T-helper 2 cell treated with Interferon-gamma antibody and Interleukin-4, amounts not matched to agents 100 ng/mL and 5 ng/mL, for 36 hours (primary cell): ENCODE measurements around the gene SMCO3. TPM values are rescaled to one million over a fixed set of nuclear protein-coding genes. Genes with fewer than 3 reads are reported as not detected.

Experiments
- intact Hi-C: fragments of 100-400 bp; cut with micrococcal nuclease; formaldehyde crosslinking; loops from one replicate; pipeline ENCODE4 v1.15.1; 2023
- total RNA-seq: library from RNA; stranded (reverse); gene quantifications from 2 replicates; pipeline ENCODE4 v1.2.3, GENCODE V29; 2022

The SMCO3 gene
- total RNA-seq, 1 donor from 2014 or later, result not detected

GRCh38 chr12:14828892-14829291 is 14.9 kb upstream of the SMCO3 start:
- intact Hi-C loops, result no loop called here

DNA sequence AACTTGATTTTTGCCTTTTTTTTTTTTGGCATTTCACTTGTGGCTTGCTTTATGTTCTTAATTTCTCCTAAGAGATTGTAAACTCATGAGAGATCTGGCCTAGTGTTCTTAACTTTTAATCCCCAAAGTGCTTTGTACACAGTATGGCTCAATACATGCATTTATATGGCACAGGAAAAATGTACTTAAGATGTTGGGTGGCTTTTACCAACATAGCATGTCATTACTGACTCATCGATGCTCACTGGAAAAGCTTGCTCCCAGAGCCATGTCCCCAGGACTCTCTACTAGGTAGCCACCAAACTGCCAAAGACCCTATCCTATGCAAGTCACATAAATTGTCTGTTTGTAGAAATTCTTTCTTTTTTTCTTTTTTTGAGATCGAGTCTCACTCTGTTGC is 13.1 kb upstream of the SMCO3 start:
- intact Hi-C loops, result no loop called here

- intact Hi-C loops, result no loop called here
Observed at GRCh38 chr12:14826491-14826890, 12.5 kb upstream of the SMCO3 start.

DNA sequence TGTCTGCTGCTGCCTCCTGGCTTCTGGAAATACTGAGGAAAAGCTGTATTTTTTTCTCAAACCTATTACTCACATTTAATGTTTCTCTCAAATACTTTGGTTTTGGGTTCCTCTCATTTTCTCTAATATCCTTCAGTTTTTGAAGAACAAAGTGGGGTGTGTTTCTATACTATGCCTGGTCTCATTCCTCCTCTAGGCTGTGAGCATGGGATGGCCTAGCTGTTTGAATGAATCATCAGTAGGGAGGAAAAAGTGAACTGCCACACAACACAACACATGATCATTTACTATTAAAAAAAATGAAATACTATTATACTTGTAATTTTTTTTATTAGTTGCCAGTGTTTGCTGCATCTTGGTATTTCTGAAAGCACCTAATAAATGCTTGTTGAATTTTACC is 11.3 kb upstream of the SMCO3 start:
- intact Hi-C loops, result no loop called here

GRCh38 chr12:14824012-14824634 is 10.1 kb upstream of the SMCO3 start:
- intact Hi-C loops, result no loop called here

DNA sequence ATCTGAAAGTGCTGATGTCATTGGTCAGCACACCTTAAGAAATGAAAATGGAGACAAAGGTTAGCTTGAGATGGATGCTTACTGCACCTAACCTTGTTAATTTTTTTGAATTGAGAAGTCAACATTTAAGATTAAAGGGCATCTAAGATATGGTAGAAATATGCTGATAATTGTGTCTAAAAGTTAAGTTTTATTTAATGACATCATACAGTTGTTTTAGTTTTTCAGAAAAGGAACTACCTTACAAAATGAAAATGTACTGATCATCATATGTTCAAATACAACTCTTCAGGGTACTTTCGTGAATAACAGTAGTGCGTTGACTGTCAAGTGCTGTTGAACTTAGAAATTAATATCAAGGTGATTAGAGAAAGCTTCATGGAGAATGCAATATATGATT is 2.5 kb downstream of the SMCO3 start:
- intact Hi-C loops, result no loop called here

DNA sequence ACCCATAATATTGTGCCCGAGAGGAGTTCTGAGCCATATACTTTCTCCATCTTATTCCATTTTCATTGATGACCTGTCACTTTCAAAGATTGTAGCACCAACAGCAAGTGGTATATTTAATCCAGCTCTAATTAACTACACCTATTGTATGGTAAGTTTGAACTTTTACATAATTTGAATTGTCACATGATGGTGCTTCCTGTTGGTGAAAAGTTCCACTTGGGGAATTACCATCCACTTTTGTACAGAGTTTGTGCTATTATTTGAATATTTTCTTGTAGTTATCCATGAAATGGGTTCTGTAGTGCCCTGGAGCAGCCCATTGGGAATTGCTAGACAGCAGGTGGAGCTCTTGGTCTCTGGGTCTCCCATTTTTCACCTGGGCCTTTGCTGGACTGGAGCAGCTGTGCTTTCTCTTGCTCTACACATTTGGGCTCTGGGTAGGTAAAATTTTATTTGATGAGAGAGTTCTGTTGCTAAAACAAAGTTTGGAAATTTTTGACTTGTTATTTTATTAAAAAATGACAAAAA is 3.0 kb downstream of the SMCO3 start:
- intact Hi-C loops, result no loop called here

DNA sequence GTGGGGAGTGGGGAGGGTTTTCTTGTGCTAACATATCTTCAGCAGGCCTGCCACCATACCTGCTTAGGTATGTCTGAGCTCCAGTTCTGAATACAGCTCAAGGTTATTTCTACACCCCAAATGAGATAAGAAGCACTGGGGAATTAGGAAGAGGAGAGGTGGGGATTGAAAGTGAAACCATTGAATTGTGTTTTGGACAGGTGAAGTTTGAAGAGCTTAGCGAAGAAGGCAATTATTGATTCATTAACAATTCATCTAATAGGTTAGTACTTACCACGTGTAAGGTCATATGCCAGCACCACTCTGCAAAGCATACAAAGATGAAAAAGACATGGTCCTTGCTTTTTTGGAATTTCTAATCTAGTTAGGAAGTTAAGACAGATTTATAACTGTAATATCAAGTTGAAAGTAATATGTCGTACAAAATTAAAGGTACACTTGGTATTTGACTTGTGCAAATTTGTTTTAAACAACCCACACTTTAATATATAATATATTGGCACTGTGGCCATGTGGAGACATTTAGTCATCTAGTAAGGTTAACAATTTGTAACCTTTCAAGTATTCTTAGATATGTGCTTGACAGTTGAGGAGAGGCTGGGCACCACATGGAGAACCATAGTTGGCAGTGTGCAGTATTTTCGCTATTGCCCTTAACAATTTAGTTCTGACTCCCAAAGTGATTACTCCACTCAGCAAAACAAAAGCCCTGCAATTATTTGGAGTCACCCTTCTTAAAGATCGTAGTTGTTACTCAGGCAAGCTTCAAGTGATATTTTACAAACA is 3.6 kb downstream of the SMCO3 start:
- intact Hi-C loops, result no loop called here

GRCh38 chr12:14803830-14804160 is 10.2 kb downstream of the SMCO3 start:
- intact Hi-C loops, result loop anchor here (1.0 to 10.0 kb wide), 4 partner anchors 29 to 1079 kb away; partner anchors contain the start of genes ARHGDIB and STRAP

DNA sequence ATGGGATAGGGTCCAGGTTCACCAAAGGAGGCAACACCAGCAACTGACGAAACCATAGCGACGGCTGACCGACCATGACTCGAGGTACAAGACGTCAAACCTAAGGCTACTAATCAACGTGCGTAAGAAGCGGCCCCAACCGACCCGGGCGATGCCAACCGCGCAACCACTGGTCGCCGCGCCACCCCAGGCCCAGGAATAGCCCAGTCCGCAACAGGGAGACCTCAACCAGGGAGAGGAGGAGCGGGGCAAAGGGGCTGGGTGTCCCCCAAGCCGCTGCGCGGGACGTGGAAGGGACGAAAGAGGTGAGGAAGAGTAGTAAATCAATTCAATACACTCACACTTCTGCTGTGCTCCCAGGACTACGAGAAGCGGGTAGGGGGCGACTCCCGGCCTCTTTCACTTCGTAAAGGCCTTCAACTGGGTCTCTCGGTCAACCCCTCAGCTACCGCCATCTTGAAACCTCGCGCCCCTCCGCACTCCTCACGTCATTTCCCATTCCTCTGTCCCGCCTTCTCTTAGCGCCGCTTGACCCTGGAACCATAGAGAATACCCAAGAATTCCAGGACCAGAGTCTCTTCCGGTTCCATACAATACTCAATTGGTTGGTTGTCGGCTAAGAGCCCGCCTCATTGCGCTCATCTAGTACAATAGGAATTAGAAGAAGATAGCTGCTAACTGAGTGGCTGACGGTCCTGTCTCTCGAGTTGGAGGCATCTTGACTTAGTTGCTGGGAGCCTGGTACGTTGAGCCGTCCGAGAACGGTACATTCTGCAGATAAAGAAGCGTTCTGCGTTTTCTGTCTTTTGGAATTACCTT is 10.8 kb downstream of the SMCO3 start, which contains the start of the genes C12orf60 and WBP11:
TSS of gene C12orf60 (plus strand) at position 660 of the 819 bp plus-strand sequence. CDS start 19,266 bp downstream, outside the sequence.
TSS of gene WBP11 (minus strand) at position 468 of the 819 bp plus-strand sequence. CDS start 2,095 bp downstream, outside the sequence.
- intact Hi-C loops, result loop anchor here (1.0 to 10.0 kb wide), 4 partner anchors 29 to 1079 kb away; partner anchors contain the start of genes ARHGDIB and STRAP

DNA sequence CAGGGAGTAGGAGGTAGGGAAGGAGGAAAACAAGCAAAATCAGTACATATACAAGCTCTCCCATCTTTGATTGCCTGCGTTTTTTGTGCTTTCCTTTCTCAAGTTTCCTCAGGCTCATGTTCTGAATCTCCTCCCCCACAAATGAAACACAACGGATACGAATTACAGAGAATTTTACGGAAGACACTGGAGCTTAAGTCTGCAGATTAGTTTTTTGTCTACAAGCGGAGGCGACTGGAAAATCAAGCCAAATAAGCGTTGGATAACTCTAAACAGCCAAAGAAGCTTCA is 11.3 kb downstream of the SMCO3 start:
- intact Hi-C loops, result loop anchor here (1.0 to 10.0 kb wide), 4 partner anchors 28 to 1080 kb away; partner anchors contain the start of genes ARHGDIB and STRAP

GRCh38 chr12:14802247-14802646 is 11.7 kb downstream of the SMCO3 start:
- intact Hi-C loops, result loop anchor here (10.0 kb wide), 1 partner anchor 77 kb away; no protein-coding TSS in a partner anchor

DNA sequence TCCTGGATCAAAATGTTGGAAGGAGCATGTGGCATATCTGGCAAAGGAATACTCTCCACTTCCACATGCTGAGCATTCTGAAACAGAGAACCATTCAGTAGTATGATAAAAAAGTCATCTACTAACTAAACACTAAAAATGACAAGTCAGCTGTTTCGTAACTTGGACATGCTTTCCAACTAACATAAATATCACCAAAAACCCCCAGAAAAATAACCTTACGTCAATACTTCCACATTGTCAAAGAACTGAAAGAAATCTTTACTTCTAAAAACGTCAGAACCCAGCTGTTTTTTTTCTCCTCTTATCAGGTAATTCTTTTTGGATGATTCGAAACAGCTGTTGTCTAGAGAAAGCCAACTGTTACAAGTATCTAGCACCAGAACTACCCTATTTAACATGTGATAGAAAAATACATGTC is 18.9 kb downstream of the SMCO3 start:
- intact Hi-C loops, result no loop called here

- intact Hi-C loops, result no loop called here
Observed at GRCh38 chr12:14785568-14785967, 28.4 kb downstream of the SMCO3 start.

DNA sequence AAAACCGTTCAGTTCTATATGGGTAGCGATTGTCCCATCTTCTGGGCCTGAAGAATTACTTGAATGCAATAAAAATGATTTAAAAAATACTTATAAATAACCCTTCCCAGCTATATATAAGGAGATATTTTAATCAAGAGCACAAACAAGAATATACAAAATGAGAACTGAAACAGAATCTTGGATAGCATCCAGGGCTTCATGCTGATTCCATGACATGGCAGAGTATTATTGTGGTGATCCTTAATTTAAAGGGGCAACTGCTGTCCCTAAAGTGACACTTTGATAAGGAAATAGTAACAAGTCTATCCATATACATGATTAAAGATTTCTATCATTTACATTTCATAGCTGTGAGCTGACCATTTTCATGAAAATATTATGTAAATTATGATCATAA is 29.5 kb downstream of the SMCO3 start:
- intact Hi-C loops, result no loop called here

DNA sequence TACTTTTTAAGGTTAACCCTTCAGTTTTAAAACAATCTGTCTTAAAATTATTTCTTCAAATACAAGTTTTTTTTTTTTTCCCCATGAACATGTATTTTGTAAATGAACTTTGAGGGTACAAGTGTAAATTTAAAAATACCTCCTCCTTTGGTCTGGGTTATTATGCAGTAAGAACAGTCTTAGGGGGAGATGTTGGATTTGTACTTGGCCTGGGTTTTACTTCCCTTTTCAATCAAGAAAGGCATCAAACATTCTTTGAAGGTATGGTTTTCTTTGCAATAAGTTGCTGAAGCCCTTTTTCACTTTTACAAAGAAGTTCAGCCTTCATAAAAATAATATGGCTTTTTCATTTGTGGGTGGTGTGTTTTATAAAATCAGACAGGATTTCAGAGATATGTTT is 31.2 kb downstream of the SMCO3 start:
- intact Hi-C loops, result no loop called here

DNA sequence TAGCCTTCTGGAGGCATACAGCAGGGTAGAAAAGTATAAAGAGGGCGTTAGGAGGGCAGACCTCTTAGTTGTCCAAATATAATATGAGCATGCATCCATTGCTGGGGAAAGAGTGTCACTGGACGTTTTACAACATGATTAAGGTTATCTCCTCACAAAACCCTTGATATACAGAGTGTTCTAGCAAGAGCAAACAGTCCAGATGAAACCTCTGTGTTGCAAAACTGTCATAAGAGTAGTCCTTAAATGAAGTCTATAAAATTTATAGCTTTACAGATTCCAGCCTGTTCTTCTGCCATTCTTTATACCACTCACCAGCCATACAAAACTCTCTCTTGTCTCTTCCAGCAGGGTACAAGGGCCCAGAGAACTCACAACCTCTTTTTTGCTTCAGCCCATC is 32.4 kb downstream of the SMCO3 start:
- intact Hi-C loops, result no loop called here

- intact Hi-C loops, result no loop called here
Observed at GRCh38 chr12:14780859-14781258, 33.1 kb downstream of the SMCO3 start.

GRCh38 chr12:14779834-14780233 is 34.1 kb downstream of the SMCO3 start:
- intact Hi-C loops, result no loop called here

GRCh38 chr12:14777271-14777670 is 36.7 kb downstream of the SMCO3 start:
- intact Hi-C loops, result no loop called here

- intact Hi-C loops, result no loop called here
Observed at GRCh38 chr12:14776236-14776961, 37.6 kb downstream of the SMCO3 start.
